Dendritic cell treated with granulocyte-macrophage colony-stimulating factor and Interleukin-4, amounts not matched to agents 40 ng/mL and 50 ng/mL, for 4 days (primary cell): ENCODE measurements around the gene LDB2.

Source experiments
- H3K27ac Mint-ChIP-seq: one replicate; pipeline ENCODE4 v1.8.0; 2022; ENCODE audit warnings: mild to moderate bottlenecking, mixed read lengths
- H3K27me3 Mint-ChIP-seq: one replicate; pipeline ENCODE4 v1.8.0; 2022; ENCODE audit warnings: mild to moderate bottlenecking, mixed read lengths
- H3K36me3 Mint-ChIP-seq: one replicate; pipeline ENCODE4 v1.8.0; 2022; ENCODE audit warnings: low read depth, mixed read lengths
- H3K4me1 Mint-ChIP-seq: one replicate; pipeline ENCODE4 v1.8.0; 2022; ENCODE audit warnings: low read depth, mixed read lengths
- H3K4me3 Mint-ChIP-seq: one replicate; pipeline ENCODE4 v1.8.0; 2022; ENCODE audit warnings: mild to moderate bottlenecking, moderate library complexity, mixed read lengths
- H3K9me3 Mint-ChIP-seq: one replicate; pipeline ENCODE4 v1.8.0; 2022; ENCODE audit warnings: mixed read lengths
- intact Hi-C: fragments of 100-400 bp; cut with micrococcal nuclease; formaldehyde crosslinking; loops from one replicate; pipeline ENCODE4 v1.15.0; 2022

The LDB2 gene

DNA sequence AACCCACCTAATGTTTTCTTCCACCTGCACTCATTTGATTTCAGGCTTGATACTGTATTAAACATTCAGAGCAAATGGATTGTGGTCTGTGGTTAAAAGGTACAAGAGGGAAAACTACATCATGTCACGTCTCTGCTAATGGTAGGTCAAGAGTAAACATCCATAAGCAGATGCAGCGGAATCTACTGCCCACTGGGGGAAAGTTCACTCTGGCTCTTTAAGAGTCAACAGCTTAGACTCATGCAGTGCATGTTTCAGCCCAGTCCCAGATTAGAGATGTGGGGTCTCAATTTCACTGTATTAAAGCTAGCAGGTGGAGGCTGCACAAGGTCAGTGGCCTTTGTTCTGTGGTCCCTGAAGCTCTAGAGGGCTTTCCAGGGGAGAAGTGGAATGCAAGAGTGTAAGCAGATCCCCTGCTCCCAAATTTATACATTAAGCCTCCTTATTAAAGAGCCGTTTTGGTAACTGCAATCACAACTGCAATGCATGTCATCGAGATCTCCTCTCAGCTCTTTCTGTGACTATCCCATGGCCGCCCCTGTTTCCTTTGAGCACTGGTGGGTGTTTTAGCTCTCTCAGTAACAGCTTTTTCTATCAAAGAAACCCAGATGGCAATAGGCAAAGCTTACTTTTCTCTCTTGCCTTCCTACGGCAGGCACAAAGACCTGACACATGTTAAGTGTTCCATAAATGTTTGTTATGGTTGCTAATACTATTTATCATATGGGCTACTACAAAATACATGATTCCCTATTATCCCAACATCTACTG lies 53.4 kb downstream of the LDB2 start:
- intact Hi-C loops, result no loop called here
- H3K27ac Mint-ChIP-seq, result peak overlapping the region; percentile 54
- no peaks in the 10 kb centered on the region for H3K9me3 Mint-ChIP-seq

GRCh38 chr4:16843831-16844508 lies 54.5 kb downstream of the LDB2 start:
- Mint-ChIP-seq H3K4me3 (no peak overlapping the region), H3K36me3 (no peaks in the 10 kb centered on the region), H3K27me3 (no peaks in the 10 kb centered on the region), H3K4me1 (peaks cover 7% of the 10 kb centered on the region), H3K9me3 (no peaks in the 10 kb centered on the region), H3K27ac (peak overlapping the region; percentile 54)
- intact Hi-C loops, result no loop called here

More for the DNA sequence above, 53.4 kb downstream of the LDB2 start:
- Mint-ChIP-seq H3K36me3 (no peaks in the 10 kb centered on the region), H3K27me3 (no peaks in the 10 kb centered on the region), H3K4me3 (no peak overlapping the region), H3K4me1 (peaks cover 7% of the 10 kb centered on the region)

DNA sequence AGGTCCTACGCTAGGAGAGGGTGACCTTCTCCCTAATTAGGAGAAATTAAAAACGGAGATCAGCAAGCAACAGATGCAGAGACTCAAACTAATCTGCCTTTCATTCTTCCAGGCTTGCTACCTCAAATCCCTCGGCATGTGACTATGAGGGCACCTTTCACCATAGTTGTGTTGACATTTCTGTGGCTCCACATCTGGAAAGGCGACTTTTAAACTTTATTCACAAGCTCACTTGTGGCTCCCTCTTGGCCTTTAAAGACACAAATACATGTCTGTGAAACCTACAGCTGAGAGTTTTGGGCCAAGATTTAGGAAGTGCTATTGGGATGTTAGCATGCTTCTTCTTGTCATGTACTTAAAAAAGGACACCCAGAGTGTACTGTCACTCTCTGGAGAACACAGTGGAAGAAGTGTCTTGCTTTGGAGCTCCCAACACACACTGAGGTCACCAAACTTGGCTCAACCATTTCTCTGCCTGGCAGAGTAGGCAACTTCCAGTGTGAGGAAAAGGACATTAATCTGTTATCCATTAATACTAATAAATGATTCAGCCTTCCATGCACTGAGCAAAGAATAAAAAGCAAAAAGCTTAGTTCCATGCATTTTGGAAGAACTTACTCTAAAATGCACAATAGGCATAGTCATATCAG lies 60.1 kb downstream of the LDB2 start:
- intact Hi-C loops, result no loop called here
- H3K9me3 Mint-ChIP-seq, result no peaks in the 10 kb centered on the region
- no peaks in the 10 kb centered on the region for H3K36me3 Mint-ChIP-seq
- no peaks in the 10 kb centered on the region for H3K27me3 Mint-ChIP-seq
- H3K4me1 Mint-ChIP-seq, result no peaks in the 10 kb centered on the region
- no peak overlapping the region for H3K4me3 Mint-ChIP-seq
- no peak overlapping the region for H3K27ac Mint-ChIP-seq

DNA sequence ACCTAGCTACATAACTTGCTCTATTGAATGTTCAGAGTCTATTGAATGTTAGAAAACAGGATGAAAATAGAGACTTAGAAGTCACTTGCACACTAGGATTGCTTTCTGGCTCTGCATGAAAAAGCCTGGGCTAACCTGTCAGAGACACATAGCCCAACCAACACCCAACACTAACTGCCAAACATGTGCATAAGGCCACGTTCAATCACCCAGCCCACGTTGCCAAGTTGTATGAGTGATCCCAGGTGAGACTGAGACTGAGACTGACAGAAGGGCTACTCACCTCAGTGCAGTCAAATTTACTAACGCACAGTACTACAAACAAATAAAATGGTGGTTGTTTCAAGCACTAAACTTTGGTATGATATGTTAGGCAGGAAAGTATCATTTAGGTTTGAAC lies 61.0 kb downstream of the LDB2 start:
- intact Hi-C loops, result no loop called here
- H3K9me3 Mint-ChIP-seq, result no peaks in the 10 kb centered on the region
- H3K4me1 Mint-ChIP-seq, result no peaks in the 10 kb centered on the region
- H3K4me3 Mint-ChIP-seq, result no peak overlapping the region
- no peak overlapping the region for H3K27ac Mint-ChIP-seq
- H3K27me3 Mint-ChIP-seq, result no peaks in the 10 kb centered on the region
- no peaks in the 10 kb centered on the region for H3K36me3 Mint-ChIP-seq

DNA sequence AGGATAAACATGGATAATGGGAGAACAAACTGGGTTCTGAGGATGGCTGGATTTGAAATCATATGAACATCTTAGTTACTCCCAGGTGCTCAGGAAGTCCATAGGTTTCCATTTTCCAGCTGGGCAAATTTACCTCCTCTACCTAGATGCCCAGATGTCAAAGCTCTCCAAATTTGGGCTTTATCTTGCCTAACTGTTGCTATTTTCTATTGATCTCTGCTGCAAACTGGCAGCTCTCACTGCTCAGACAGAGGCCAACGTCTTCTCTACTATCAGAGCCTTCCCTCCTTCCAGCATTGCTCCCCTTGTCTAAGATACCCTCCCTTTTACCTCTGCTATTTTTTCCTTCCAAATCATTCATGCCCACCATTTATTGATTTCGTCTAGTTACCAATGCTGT lies 62.1 kb downstream of the LDB2 start:
- intact Hi-C loops, result no loop called here
- Mint-ChIP-seq H3K4me3 (no peak overlapping the region), H3K4me1 (no peaks in the 10 kb centered on the region), H3K9me3 (no peaks in the 10 kb centered on the region), H3K27ac (no peak overlapping the region), H3K36me3 (no peaks in the 10 kb centered on the region), H3K27me3 (no peaks in the 10 kb centered on the region)

- no peaks in the 10 kb centered on the region for H3K9me3 Mint-ChIP-seq
- no peaks in the 10 kb centered on the region for H3K4me1 Mint-ChIP-seq
- no peak overlapping the region for H3K27ac Mint-ChIP-seq
- intact Hi-C loops, result no loop called here
- no peaks in the 10 kb centered on the region for H3K36me3 Mint-ChIP-seq
- no peak overlapping the region for H3K4me3 Mint-ChIP-seq
- no peaks in the 10 kb centered on the region for H3K27me3 Mint-ChIP-seq
Observed at GRCh38 chr4:16835597-16836247, 62.7 kb downstream of the LDB2 start.

- H3K36me3 Mint-ChIP-seq, result no peaks in the 10 kb centered on the region
- H3K27ac Mint-ChIP-seq, result no peak overlapping the region
- no peaks in the 10 kb centered on the region for H3K9me3 Mint-ChIP-seq
- peaks cover 1% of the 10 kb centered on the region for H3K27me3 Mint-ChIP-seq
- no peaks in the 10 kb centered on the region for H3K4me1 Mint-ChIP-seq
- no peak overlapping the region for H3K4me3 Mint-ChIP-seq
- intact Hi-C loops, result no loop called here
Observed at GRCh38 chr4:16834814-16835213, 63.6 kb downstream of the LDB2 start.

GRCh38 chr4:16833722-16834121 lies 64.7 kb downstream of the LDB2 start:
- Mint-ChIP-seq H3K9me3 (no peaks in the 10 kb centered on the region), H3K4me1 (no peaks in the 10 kb centered on the region), H3K36me3 (no peaks in the 10 kb centered on the region), H3K27me3 (peaks cover 3% of the 10 kb centered on the region), H3K27ac (no peak overlapping the region), H3K4me3 (no peak overlapping the region)
- intact Hi-C loops, result no loop called here

DNA sequence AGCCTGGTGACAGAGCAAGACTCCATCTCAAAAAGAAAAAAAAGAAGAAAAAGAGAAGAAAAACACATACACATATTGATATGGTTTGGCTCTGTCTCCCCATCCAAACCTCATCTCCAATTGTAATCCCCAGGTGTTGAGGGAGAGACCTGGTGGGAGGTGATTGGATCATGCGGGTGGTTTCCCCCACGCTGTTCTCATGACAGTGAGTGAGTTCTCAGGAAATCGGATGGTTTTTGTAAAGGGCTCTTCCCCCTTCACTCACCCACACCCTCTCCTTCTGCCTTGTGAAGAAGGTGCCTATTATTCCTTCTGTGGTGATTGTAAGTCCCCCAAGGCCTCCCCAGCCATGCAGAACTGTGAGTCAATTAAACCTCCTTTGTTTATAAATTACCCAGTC lies 68.4 kb downstream of the LDB2 start:
- Mint-ChIP-seq H3K36me3 (no peaks in the 10 kb centered on the region), H3K27me3 (peaks cover 3% of the 10 kb centered on the region), H3K27ac (no peak overlapping the region), H3K4me1 (no peaks in the 10 kb centered on the region), H3K4me3 (no peak overlapping the region), H3K9me3 (no peaks in the 10 kb centered on the region)
- intact Hi-C loops, result no loop called here

DNA sequence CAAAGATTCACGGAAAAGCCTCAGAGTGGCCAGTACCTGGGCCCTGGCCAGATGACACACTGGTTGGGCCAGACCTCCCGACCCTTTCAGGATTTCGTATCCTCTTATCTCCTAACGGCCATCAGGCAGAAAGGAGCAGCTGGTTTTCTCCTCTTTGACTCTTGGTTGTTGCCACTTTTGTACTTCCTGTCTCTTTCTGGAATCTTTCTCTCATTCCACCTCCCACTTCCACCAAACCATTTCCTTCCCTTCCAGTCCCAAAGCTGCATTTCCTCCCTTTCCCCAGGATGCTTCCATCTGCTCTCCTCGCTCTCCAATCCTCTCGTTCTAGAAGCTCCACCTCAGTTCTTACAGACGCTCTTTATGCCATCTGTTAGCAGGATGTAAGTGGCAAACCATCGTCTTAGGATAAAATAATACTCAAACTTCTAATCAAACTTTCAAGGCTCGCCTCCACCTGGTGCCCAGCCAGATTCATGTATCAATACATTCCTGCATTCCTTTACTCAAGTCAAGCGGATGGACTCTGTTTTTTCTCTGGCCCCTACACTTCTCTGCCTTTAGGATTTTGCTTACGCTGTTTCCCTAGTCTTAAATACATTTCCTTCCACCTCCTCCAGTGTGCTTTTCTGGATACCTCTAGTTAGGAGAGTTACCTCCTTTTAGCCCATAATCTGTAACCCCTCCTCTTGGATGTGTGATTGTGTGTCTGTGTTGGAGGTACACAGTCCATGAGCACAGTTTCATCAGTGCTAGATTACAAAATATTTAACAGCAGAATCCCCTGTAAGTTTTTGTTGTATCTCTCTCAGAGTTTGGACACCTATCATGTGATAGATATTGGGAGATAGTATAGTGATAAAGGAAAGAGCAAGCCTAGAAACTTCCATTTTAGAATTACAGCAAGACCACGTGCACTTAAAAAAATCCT lies 70.4 kb downstream of the LDB2 start:
- H3K36me3 Mint-ChIP-seq, result no peaks in the 10 kb centered on the region
- H3K27me3 Mint-ChIP-seq, result peaks cover 4% of the 10 kb centered on the region
- H3K4me1 Mint-ChIP-seq, result no peaks in the 10 kb centered on the region
- no peaks in the 10 kb centered on the region for H3K9me3 Mint-ChIP-seq
- intact Hi-C loops, result no loop called here
- H3K27ac Mint-ChIP-seq, result no peak overlapping the region
- no peak overlapping the region for H3K4me3 Mint-ChIP-seq

GRCh38 chr4:16827045-16827444 lies 71.4 kb downstream of the LDB2 start:
- Mint-ChIP-seq H3K27ac (no peak overlapping the region), H3K4me1 (no peaks in the 10 kb centered on the region), H3K9me3 (no peaks in the 10 kb centered on the region), H3K36me3 (no peaks in the 10 kb centered on the region), H3K4me3 (no peak overlapping the region), H3K27me3 (peaks cover 4% of the 10 kb centered on the region)
- intact Hi-C loops, result no loop called here

GRCh38 chr4:16826406-16826910 lies 72.0 kb downstream of the LDB2 start:
- Mint-ChIP-seq H3K9me3 (no peaks in the 10 kb centered on the region), H3K4me1 (no peaks in the 10 kb centered on the region), H3K4me3 (no peak overlapping the region), H3K27ac (no peak overlapping the region), H3K36me3 (no peaks in the 10 kb centered on the region), H3K27me3 (peaks cover 4% of the 10 kb centered on the region)
- intact Hi-C loops, result no loop called here

DNA sequence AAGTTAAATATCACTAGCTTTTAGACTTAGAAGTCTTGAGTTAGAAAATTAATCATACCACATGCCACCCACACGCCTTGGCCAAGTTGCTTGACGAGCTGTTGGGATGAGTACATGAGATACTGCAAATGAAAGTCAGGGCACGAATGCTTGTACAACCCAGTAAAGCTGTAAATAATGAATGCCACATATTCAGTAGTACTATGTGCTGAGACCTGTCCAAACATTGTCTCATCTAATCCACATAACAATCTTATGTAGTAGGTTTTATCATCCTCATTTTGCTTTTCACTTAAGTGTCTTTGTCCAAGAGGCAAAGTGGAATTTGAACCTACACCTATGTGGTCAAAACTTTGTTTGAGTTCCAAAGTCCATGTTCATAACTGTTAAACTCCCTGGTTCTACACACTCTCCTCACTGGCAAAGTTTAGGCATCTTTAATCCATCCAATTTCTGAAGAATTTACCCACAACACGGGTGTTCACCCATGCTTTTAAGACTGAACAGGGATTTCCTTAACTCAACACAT lies 74.1 kb downstream of the LDB2 start:
- Mint-ChIP-seq H3K4me3 (no peak overlapping the region), H3K27me3 (peaks cover 1% of the 10 kb centered on the region), H3K36me3 (no peaks in the 10 kb centered on the region), H3K4me1 (no peaks in the 10 kb centered on the region), H3K27ac (no peak overlapping the region), H3K9me3 (no peaks in the 10 kb centered on the region)
- intact Hi-C loops, result no loop called here
